Kidney glomerular epithelial cell (primary cell): ENCODE measurements around the gene SLC12A4.
"Not testable (repeated sequence)": the region's sequence is repeated elsewhere in the genome, so short reads cannot be mapped to it uniquely, and the experiment has no call there.

Experiments used
- DNase-seq: peaks from one replicate; lab custom pipeline; 2025; lab: John Stamatoyannopoulos, UW

Gene SLC12A4

DNA sequence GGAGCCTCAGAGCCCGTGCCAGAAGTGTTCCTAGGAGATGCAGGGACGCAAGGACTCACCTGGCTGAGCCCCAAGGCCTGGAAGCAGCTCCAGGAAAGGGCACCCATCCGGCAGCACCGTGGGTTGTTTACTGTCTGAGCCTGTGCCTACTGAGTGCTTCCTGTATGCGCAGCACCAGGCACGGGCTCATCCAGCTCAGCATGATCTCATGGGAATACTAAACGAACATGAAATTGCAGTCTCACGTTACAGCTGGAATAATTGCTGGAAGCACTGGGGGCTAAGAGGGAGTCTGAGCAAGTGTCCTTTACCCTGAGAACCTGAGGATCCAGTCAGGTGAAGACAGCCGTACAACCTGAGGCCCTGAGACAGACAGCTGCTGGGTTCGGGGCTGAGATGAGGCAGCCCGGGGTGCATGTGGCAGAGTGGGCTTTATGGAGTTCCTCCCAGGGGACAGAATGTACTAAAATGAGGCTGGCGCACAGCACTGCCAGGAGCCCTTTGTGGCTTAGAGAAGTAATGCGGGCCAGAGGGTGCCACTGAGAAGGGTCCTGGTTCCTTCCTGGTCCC, 42.2 kb downstream of the SLC12A4 start:
- DNase-seq = no peak

DNA sequence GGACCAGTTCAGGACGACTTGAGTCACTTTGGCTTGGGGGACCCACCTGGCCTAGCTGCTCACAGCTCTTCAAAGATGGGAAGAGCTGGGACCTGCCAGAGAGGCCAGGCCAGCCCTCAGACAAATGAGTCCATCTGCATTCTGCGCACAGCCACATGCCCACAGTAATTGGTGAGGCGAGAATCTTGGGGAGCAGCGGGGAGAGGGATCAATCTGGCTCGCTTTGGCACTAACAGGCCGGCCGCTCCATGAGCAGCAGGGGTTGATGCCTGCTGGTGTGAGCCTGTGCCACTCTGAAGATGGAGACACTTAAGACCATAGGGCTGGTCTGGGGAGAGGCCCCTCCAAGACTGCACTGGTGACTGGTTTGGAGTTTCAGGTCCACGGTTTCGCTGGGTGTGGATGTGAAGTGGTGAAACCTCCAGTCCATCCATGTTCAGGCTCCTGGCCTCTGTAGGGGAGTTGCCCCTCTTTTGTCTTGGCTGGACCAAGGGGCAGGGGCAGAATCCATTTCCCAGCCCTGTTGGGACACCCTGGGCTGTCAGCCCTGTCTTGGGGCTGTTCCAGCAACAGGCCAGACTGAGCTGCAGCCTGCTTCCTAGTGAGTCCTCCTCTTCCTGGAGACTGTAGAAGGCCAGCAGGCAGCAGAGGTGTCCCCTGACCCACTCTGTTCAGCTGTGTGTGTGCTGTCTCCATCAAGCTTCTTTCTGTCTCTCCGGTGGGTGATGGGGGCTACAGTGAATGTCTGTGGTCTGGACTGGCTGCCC, 44.1 kb downstream of the SLC12A4 start:
- no peak for DNase-seq

DNA sequence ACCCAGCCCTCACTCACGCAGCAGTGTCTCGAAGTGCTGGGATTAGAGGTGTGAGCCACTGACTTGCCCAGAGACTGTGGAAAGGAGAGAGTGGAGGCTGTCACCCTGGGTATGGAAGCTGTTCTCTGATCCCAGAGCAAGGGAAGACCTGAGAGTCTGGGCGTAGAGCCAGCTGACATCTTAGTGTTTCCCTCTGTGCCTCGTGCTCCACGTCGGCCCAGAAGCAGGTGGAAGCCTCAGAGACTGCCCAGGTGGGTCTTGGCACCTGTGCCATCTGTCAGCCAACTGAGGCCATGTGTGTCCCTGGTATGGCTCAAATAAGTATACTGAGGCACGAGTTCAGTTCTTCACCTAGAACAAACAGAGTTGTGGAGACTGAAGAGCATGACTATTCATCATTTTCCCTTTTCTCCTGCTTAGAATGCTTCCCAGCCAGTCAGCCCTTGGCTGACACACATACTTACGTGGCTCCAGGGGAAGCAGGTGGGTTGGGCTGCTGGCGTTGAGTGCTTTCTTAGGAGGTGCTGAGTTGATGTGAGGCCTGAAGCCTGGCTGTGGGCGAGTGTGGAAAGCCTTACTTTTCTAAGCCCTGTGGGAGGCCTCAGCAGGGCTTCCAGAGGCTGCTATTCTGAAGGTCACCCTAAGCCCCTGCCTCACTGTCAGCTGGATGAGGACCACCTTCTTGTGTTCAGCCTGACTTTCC, 44.9 kb downstream of the SLC12A4 start:
- no peak for DNase-seq

- no peak for DNase-seq
Measured at GRCh38 chr16:67922740-67923139, 45.7 kb downstream of the SLC12A4 start.

GRCh38 chr16:67922221-67922620, 46.2 kb downstream of the SLC12A4 start:
- no peak for DNase-seq

GRCh38 chr16:67919622-67920221, 48.7 kb downstream of the SLC12A4 start:
- DNase-seq = no peak

DNA sequence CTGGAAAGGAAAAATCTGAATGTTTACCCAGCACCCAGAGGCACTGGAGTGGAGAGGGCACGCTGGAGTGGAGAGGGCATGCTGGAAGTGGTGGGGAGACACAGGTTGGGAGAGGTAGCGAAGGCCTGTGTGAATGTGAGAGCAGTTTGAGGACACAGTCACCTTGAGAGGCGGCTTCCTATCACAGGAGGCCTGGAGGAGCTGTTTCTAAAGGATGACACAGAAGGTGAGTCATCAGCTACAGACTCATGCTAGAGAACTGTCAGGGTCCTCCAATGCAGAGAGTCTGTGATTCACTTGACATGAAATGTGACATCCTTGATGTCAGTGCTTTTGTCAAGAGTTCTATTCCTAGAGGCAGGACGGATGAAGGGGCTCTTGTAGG, 50.6 kb downstream of the SLC12A4 start:
- DNase-seq = peak; percentile 73

- no peak for DNase-seq
Measured at GRCh38 chr16:67917140-67917851, 51.1 kb downstream of the SLC12A4 start.

DNA sequence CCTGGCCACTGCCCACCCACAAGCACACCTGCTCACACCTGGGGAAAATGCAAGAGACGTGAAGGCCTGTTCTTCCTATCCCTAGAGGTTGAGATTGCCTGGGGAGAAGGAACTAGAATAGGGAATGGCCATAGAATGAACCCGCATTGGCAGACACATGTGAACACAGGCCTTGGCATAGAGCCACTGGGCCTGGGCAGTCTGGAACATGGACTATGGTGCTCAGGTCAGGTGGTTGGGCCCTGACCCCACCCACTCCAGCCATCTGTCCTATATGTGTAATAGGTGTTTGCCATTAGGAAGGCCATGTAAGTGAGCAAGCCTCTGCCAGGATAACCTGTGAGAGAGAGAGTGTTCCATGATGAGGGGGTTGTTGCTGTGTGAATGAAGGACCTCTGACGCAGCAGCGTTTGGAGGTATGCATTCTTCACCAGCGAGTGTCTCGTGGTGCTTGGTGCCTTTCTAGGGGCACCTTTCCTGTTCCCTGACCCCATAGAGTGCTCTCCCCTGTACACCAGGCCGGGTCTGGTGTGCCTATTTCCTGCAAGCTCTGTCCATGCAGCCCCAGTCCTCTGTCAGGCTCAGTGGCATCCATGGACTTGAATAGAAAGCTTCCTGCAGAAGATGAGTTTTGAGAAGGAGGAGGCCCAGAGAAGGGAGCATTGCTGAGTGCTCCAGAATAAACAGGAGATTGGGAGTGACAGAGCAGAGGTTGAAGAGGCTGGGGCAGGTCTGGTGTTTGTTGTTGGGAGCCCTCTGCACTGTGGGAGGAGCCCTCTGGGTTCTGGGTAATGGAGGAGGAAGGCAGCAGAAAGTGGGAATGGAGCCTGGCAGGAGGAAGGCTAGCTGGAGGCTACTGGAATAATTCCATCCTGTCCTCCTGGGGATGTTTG, 52.4 kb downstream of the SLC12A4 start:
- no peak for DNase-seq

DNA sequence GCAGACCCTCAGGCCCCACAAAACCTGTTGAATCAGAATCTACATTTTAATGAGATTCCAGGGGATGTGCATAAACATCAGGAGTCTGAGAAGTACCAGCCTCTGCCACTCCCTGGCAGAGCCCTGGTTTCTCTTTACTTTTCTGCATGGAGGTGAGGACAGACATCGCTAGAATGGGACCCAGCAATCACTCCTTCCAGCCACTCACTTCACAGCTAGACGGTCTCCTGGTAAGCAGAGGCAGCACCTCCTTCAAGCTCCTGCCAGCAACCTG, 53.0 kb downstream of the SLC12A4 start:
- DNase-seq = not testable (repeated sequence)

- DNase-seq = no peak
Measured at GRCh38 chr16:67914758-67915495, 53.5 kb downstream of the SLC12A4 start.

DNA sequence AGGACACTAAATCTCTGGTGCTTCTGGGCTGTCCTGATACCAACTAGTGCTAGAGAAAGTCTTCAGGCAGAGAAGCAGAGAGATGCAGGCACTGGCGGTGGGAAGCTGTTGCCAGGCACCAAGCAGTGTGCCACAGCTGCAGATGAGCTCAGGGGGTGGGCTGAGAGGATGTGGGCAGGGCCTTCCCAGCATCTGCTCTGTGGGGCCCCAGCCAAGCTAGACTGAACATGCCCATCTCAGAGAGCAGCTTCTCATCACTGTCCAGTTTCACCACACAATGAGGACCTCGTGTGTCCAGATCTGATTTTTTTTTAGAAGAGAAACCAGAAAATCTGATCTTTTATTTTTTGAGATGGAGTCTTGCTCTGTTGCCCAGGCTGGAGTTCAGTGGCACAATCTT, 58.3 kb downstream of the SLC12A4 start:
- no peak for DNase-seq

- no peak for DNase-seq
Measured at GRCh38 chr16:67909056-67909742, 59.2 kb downstream of the SLC12A4 start.

DNA sequence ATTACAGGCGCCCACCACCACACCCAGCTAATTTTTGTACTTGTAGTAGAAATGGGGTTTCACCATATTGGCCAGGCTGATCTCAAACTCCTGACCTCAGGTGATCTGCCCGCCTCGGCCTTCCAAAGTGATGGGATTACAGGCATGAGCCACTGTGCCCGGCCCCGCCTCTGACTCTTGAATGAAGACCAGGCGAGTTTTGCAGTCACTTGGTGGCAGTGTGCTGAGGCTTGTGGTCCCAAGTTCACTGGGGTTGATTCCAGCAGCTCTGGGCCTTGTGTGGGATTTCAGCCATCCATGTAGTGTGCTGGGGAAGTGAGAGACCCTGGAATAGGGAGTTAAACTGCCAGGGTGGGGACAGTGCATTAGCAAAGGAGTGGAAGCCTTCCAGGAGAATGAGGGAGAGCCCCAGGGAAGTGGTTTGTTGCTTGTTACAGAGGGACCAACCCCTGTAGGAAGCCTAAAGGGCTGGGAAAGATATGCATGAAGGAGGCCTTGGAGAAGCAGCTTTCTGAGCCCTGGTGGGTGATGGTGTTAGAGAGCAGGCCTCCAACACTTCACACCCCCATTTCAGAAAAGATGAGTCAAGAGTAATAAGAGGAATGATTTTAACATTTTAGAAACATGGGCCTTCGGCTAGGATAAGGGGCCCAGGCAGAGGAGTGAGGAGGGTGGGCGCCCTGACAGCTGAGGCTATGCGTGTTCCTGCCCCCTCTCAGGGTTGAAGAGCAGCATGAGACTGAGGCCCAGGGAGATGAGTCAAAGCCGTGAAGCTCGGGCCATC, 60.8 kb downstream of the SLC12A4 start:
- no peak for DNase-seq

DNA sequence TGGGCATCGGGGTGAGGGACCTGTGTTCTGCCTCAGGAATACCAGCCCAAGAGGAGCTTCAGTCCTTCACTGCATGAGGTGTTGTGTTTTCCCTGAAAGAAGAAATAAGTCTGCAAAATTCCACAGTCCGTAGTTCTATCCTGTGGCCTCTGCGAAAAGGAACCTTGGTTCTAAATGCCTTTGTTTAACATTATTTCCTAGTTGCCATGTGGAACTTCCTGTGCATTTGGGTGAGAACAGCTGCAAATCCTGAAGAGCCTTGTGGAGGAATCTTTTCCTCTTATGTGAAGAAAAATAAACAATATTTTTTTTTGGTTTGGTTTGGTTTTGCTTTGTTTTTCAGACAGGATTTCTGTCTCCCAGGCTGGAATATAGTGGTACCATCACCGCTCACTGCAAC, 65.6 kb downstream of the SLC12A4 start:
- DNase-seq = no peak

DNA sequence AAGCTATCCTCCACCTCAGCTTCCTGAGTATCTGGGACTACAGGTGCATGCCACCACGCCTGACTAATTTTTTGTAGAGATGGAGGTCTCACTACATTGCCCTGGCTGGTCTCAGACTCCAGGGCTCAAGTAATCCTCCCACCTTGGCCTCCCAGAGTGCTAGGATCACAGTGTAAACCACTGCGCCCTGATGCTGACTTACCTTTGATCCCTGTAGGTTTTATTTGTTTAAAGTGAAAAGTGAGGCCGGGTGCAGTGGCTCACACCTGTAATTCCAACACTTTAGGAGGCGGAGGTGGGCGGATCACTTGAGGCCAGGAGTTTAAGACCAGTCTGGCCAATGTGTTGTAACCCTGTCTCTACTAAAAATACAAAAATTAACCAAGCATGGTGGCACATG, 66.7 kb downstream of the SLC12A4 start:
- no peak for DNase-seq

- peak; percentile 2 for DNase-seq
Measured at GRCh38 chr16:67897231-67897630, 71.2 kb downstream of the SLC12A4 start.

DNA sequence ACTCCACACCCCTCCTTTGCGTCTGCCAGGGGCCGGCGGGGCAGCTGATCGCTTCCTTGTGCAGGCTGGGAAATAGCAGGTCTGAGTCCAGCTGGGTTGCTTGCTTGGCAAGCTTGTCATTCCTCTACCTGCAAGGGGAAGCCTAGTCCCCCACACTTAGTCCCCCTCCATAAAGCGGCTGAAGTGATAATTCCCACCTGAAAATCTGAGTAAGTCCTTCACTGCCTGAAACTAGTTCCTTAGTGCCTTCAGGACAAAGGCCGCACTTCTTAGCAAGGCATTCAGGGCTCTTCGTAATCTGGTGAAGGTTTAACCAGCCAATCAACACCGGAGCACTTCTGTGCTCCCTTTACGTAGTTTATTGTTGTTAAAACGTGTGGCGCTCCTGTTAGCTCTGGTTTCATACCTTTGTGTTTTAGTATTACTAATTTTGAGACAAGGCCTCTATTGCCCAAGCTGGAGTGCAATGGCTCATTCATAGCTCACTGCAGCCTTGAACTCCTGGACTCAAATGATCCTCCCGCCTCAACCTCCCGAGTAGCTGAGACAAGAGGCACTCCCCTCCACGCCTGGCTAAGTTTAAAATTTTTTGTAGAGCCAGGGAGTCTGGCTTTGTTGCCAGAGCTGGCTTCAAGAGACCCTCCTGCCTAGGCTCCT, 74.6 kb downstream of the SLC12A4 start:
- peak; percentile 32 for DNase-seq
